PFSK-1 (cell line): ENCODE measurements around the gene KREMEN1.

Source experiments
- POLR2AphosphoS5 ChIP-seq: IDR thresholded peaks from 2 replicates; pipeline ENCODE4 v1.6.1; 2012; ENCODE audit warnings: low read depth, mild to moderate bottlenecking, control low read depth, low read length, moderate library complexity
- REST ChIP-seq, 2 experiments: IDR thresholded peaks; 2 replicates each; pipeline versions ENCODE4 v1.6.1 to v1.8.0; 2011 to 2012; ENCODE audit warnings: low read depth in 2 of 2, low read length in 2 of 2, control low read depth in 1 of 2, inconsistent platforms in 1 of 2, mild to moderate bottlenecking in 1 of 2, moderate library complexity in 1 of 2; ENCODE audit not compliant: insufficient read depth in 1 of 2
- SIN3A ChIP-seq: IDR thresholded peaks from 2 replicates; pipeline ENCODE4 v1.6.1; 2012; ENCODE audit warnings: mild to moderate bottlenecking, low read length, moderate library complexity, borderline replicate concordance; ENCODE audit not compliant: insufficient read depth

DNA sequence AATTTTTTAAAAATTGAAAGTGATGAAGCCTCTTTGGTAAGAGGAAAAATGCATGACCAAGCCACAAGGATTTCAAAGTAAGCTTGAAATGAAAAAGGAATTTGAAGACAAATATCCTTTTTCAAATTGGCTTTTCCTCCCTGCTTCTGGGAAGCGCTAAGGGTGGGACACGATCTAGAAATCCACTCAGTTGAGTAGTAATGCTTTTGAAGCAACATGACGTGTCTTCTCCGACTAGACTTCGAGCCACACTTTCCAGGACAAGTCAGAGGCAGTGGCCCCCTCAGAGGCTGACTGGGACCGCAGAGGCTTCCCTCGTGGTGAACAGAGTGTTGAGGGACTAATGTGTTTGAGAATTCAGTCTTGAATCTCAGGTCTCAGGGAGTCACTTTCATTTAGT lies 39.8 kb downstream of the KREMEN1 start:
- TF ChIP-seq REST (IDR thresholded peaks at IDR 0.05; ENCODE audit: insufficient read depth in 1 of 2, low read depth in 2 of 2, low read length in 2 of 2): no peak
- no peak for TF ChIP-seq POLR2AphosphoS5
- TF ChIP-seq SIN3A: no peak
